SK-N-SH treated with all-trans-retinoic acid at 6 μM for 48 hours (cell line): ENCODE measurements around the gene HDAC4.

Source experiments
- ATAC-seq: fragments of 200-7000 bp; cut with Tn5 transposase; 3 replicates; pipeline ENCODE4 v1.9.1; 2020; ENCODE audit warnings: mild to moderate bottlenecking, moderate library complexity
- ARNTL ChIP-seq: fragments of 450-650 bp; formaldehyde crosslinking; IDR thresholded peaks from 2 replicates; pipeline ENCODE4 v1.5.0; 2020; ENCODE audit warnings: low read depth, mild to moderate bottlenecking, moderate library complexity, borderline replicate concordance
- CREB5 ChIP-seq: fragments of 250-450 bp; sonication (Bioruptor Pico); IDR thresholded peaks from 2 replicates; pipeline ENCODE4 v1.5.1; 2020; ENCODE audit warnings: low read depth, mild to moderate bottlenecking, moderate library complexity
- CSDC2 ChIP-seq: fragments of 250-450 bp; sonication (Bioruptor Pico); IDR thresholded peaks from 2 replicates; pipeline ENCODE4 v1.5.0; 2020; ENCODE audit warnings: mild to moderate bottlenecking, moderate library complexity
- ESRRG ChIP-seq: fragments of 250-450 bp; sonication (Bioruptor Pico); IDR thresholded peaks from 2 replicates; pipeline ENCODE4 v1.6.1; 2021; ENCODE audit warnings: mild to moderate bottlenecking
- GLIS3 ChIP-seq: fragments of 250-450 bp; sonication (Bioruptor Pico); IDR thresholded peaks from 2 replicates; pipeline ENCODE4 v1.5.0; 2020; ENCODE audit warnings: mild to moderate bottlenecking, moderate library complexity
- ISL1 ChIP-seq: fragments of 250-450 bp; sonication (Bioruptor Pico); IDR thresholded peaks from 2 replicates; pipeline ENCODE4 v2.1.2; 2022; ENCODE audit warnings: mild to moderate bottlenecking, moderate library complexity
- PATZ1 ChIP-seq: fragments of 250-450 bp; sonication (Bioruptor Pico); IDR thresholded peaks from 2 replicates; pipeline ENCODE4 v1.8.0; 2020; ENCODE audit warnings: mild to moderate bottlenecking, moderate library complexity, borderline replicate concordance
- PPARA ChIP-seq: fragments of 250-450 bp; sonication (Bioruptor Pico); IDR thresholded peaks from 2 replicates; pipeline ENCODE4 v1.5.0; 2020; ENCODE audit warnings: mild to moderate bottlenecking, borderline replicate concordance
- RARB ChIP-seq: fragments of 250-450 bp; sonication (Bioruptor Pico); IDR thresholded peaks from 2 replicates; pipeline ENCODE4 v1.8.0; 2021; ENCODE audit warnings: mild to moderate bottlenecking, moderate library complexity
- TOX ChIP-seq: fragments of 250-450 bp; sonication (Bioruptor Pico); IDR thresholded peaks from 2 replicates; pipeline ENCODE4 v1.8.0; 2021; ENCODE audit warnings: mild to moderate bottlenecking, moderate library complexity, borderline replicate concordance
- TSHZ2 ChIP-seq: fragments of 250-450 bp; sonication (Bioruptor Pico); IDR thresholded peaks from 2 replicates; pipeline ENCODE4 v1.5.0; 2020; ENCODE audit warnings: mild to moderate bottlenecking, moderate library complexity
- ZFP30 ChIP-seq: fragments of 450-650 bp; formaldehyde crosslinking; IDR thresholded peaks from 2 replicates; pipeline ENCODE4 v1.5.0; 2022; ENCODE audit warnings: mild to moderate bottlenecking, moderate library complexity
- ZNF565 ChIP-seq: fragments of 450-650 bp; formaldehyde crosslinking; conservative IDR thresholded peaks from 2 replicates; pipeline ENCODE4 v1.5.0; 2020; ENCODE audit warnings: low read depth, mild to moderate bottlenecking, moderate library complexity
- ZNF70 ChIP-seq: fragments of 450-650 bp; formaldehyde crosslinking; IDR thresholded peaks from 2 replicates; pipeline ENCODE4 v1.5.0; 2020; ENCODE audit warnings: mild to moderate bottlenecking, moderate library complexity
- ZNF8 ChIP-seq: fragments of 450-650 bp; formaldehyde crosslinking; IDR thresholded peaks from 2 replicates; pipeline ENCODE4 v1.5.0; 2020; ENCODE audit warnings: mild to moderate bottlenecking, moderate library complexity

HDAC4 gene

GRCh38 chr2:239382384-239382880, 18.4 kb downstream of the HDAC4 start:
- ATAC-seq = no peak
- TF ChIP-seq CREB5 (no peak), ZNF565 (CRISPR knock-in tag) (no peak), TOX (no peak)

DNA sequence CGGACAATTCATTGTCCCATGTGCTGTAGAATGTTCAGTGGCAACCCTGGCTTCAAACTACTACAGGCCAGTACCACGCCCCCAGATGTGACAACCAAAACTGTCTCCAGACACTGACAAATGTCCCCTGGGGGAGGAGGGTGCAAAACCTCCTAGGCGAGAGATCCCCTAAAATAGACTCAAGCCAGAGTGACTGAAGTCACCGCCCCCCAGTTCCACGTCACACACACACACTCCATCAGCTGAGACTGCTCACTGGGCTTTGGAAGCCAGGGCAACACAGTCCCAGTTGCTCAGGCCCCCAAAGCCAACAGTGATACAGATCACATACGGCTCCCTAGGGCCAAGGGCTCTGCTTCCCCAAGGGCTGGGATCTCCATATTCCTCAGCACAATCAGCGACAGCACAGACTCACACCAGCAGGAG, 19.1 kb downstream of the HDAC4 start:
- ATAC-seq = no peak
- TF ChIP-seq ISL1 (CRISPR knock-in tag) (no peak), PPARA (CRISPR knock-in tag) (no peak), CREB5 (no peak), TSHZ2 (no peak), ZFP30 (CRISPR knock-in tag) (no peak), PATZ1 (no peak), TOX (no peak), ESRRG (CRISPR knock-in tag) (no peak), RARB (CRISPR knock-in tag) (no peak), ARNTL (CRISPR knock-in tag) (no peak)
- TF ChIP-seq, all 23 proteins: peak for 0

DNA sequence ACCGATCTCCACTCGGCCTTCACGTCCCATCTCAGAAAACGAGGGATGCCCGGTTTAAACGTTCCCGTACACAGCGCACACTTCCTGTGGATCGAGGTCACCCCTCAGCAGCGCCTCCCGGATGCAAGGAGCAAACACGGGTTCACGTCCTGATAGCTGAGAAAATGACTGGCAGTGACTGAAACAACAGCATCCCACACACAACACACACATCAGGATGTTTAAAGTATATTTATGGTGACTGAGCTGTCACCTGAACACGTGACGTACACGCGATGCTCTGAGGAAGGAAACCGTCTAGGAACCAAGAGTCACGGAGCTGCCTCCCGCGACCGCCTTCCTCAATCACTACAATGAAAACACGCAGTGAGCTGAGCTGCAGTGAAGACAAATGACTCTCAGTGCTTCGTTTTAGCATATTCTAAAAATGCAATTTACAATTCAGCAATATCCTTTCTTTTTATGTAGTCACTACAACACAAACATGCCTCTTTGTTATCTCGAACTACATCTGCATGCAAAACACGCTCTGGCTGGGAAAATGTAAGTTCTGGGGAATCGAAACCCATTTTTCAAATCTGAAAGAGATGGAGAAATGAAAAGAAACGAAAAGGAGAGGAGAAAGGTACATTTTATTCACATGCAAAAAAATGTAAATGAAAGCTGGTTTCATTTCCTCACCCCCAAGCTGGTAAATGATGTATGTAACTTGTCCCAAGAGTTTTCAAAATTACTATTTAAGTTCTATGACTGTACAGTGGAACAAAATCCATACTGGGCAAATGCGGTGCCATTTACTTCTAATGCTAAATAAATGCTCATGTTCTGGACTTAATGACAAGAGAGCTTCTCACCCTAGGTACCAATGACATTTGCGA, 19.8 kb downstream of the HDAC4 start:
- no peak for ATAC-seq
- TF ChIP-seq ZFP30 (CRISPR knock-in tag) (no peak), ZNF70 (CRISPR knock-in tag) (no peak), ZNF8 (CRISPR knock-in tag) (no peak), CSDC2 (no peak)
- TF ChIP-seq, all 23 proteins: peak for 0

DNA sequence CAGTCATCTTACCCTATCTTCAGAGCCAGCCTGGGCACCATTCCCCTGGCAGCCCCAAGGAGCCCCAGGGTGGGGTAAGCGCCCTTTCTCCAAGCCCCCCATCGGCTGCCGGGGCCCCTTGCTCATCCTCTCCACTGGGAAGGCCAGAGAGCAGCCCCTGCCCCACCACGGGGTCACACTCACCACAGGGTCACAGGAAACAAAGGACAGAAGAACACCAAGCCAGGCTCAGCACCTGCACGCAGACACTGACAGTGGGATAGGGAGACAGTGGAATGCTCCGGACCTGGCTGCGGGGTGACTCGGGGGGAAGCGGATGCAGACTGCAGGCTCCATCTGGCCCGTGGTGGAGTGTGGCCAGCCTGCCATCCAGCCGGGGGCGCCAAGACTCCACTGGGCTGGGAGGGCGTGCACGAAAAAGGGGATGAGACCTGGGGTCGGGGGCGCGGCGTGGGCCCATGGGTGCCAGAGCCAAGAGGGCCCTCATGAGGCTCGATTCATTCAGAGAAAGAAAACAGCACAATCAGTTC, 21.1 kb downstream of the HDAC4 start:
- no peak for ATAC-seq
- TF ChIP-seq PATZ1 = no peak

DNA sequence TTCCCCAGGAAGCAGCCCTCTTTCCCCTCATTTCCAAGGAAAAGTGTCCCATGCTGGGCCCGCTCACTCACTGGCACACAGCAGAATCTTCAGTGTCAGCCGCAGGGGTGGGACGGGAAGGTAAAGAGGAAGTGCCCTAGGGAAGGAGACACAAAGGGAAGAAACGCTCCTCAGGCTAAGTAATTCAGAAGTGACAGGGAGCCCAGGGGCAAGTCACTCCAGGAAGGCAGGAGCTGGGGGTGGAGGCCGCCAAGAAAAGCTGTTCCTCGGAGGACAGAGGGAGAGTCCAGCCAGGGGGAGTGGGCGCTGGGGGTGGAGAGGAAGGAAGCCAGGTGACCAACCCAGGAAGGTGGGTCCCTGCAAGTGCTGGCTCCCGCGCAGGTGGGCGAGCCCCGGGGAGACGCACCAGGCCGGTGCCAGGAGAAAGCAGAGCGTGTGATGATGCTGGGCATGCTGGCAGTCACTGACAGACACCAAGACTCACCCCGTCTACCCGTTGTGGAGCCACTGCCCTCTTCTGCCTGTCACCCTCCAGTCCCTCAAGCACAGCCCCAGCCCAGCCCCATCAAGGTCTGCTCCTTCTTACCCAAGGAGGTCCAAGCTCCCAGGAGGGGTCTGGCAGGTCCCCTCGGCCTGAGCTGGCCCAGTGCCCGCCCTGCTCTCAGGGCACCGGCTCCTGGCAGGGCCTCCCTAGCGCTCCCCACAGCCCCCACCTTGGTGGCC, 21.7 kb downstream of the HDAC4 start:
- no peak for ATAC-seq
- no peak for TF ChIP-seq ZNF565 (CRISPR knock-in tag)
- TF ChIP-seq ZNF8 (CRISPR knock-in tag) = no peak
- TF ChIP-seq GLIS3 = no peak
- no peak for TF ChIP-seq ESRRG (CRISPR knock-in tag)
- TF ChIP-seq TSHZ2 = no peak
- TF ChIP-seq PATZ1 = no peak
